GM12891 (cell line): ENCODE results near the gene KPNB1.

ENCODE experiments used
- DNase-seq: peaks from one replicate; pipeline ENCODE4 v3.0.0; 2011; ENCODE audit warnings: low spot score; ENCODE audit not compliant: insufficient read length
- FAIRE-seq: peaks from 2 replicates; lab custom pipeline; 2011; peaks lifted over from hg19 to GRCh38; lab: Jason Lieb, UNC
- PAX5 ChIP-seq: IDR thresholded peaks from 2 replicates; pipeline ENCODE4 v1.6.1; 2011; ENCODE audit warnings: low read length, moderate library complexity, mild to moderate bottlenecking; ENCODE audit not compliant: insufficient read depth, severe bottlenecking
- POLR2A ChIP-seq: IDR thresholded peaks from 2 replicates; pipeline ENCODE4 v1.6.1; 2011; ENCODE audit warnings: low read depth, low read length, control low read depth
- POLR2AphosphoS5 ChIP-seq: IDR thresholded peaks from 2 replicates; pipeline ENCODE4 v1.6.1; 2011; ENCODE audit warnings: low read depth, low read length, control low read depth
- POU2F2 ChIP-seq: IDR thresholded peaks from 2 replicates; pipeline ENCODE4 v1.6.1; 2011; ENCODE audit warnings: low read depth, mild to moderate bottlenecking, control low read depth, low read length, moderate library complexity
- SPI1 ChIP-seq: IDR thresholded peaks from 2 replicates; pipeline ENCODE4 v1.6.1; 2011; ENCODE audit warnings: low read depth, low read length, control low read depth
- TAF1 ChIP-seq: IDR thresholded peaks from 2 replicates; pipeline ENCODE4 v1.6.1; 2011; ENCODE audit warnings: low read depth, low read length, control low read depth

KPNB1 gene

GRCh38 chr17:47735139-47735464 is 85.4 kb downstream of the KPNB1 start:
- TF ChIP-seq POLR2AphosphoS5 (no peak), POLR2A (no peak), PAX5 (no peak), SPI1 (no peak), POU2F2 (no peak), TAF1 (no peak)
- DNase-seq (no peak), FAIRE-seq (no peak)
